ENCODE data around the gene C3.

The C3 gene

DNA sequence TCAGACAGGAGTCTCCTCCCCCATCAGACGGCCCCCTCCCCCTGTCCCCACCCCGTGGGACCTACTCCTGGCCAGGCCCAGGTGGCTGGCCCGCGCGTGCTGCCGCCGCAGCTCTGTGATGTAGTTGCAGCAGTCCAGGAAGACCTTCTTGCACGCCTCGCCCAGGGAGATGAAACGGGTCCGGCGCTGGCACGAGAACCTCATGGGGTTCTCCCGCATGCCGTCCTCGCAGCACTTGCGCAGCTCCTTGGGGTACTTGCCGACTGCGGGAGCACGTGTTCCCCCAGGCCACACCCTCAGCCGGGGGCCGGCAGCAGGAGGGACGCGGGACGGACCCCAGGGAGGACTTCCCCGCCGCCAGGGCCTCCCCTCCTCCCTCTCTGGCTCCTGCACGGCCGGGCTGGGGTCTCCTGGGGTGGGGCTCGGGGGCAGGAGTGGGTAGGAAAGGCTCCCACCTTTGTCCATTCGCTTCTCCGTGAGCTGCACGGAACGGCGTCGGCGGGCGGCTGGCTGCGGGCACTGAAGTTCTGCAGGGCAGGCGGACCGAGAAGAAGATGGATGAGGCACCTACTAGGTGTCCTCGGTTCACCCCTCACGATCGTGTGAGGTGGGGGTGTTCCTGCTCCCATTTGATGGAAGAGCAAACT is 13.3 kb downstream of the C3 start:
- H3K27ac ChIP-seq = no peak overlapping the region
- no peaks in the 10 kb centered on the region for H3K9me3 ChIP-seq
- H3K27me3 ChIP-seq = peaks cover 51% of the 10 kb centered on the region
- TF ChIP-seq, protein P1, sequence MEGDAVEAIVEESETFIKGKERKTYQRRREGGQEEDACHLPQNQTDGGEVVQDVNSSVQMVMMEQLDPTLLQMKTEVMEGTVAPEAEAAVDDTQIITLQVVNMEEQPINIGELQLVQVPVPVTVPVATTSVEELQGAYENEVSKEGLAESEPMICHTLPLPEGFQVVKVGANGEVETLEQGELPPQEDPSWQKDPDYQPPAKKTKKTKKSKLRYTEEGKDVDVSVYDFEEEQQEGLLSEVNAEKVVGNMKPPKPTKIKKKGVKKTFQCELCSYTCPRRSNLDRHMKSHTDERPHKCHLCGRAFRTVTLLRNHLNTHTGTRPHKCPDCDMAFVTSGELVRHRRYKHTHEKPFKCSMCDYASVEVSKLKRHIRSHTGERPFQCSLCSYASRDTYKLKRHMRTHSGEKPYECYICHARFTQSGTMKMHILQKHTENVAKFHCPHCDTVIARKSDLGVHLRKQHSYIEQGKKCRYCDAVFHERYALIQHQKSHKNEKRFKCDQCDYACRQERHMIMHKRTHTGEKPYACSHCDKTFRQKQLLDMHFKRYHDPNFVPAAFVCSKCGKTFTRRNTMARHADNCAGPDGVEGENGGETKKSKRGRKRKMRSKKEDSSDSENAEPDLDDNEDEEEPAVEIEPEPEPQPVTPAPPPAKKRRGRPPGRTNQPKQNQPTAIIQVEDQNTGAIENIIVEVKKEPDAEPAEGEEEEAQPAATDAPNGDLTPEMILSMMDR (IDR thresholded peaks at IDR 0.05) = no peak
- H3K36me3 ChIP-seq = no peaks in the 10 kb centered on the region
- H3K4me3 ChIP-seq (ENCODE audit: low read depth in 1 of 2, low read length in 1 of 2) = no peak overlapping the region
- H3K4me1 ChIP-seq (ENCODE audit: control insufficient read depth in 1 of 2, insufficient read depth in 1 of 2, low read depth in 1 of 2, low read length in 1 of 2) = no peaks in the 10 kb centered on the region

DNA sequence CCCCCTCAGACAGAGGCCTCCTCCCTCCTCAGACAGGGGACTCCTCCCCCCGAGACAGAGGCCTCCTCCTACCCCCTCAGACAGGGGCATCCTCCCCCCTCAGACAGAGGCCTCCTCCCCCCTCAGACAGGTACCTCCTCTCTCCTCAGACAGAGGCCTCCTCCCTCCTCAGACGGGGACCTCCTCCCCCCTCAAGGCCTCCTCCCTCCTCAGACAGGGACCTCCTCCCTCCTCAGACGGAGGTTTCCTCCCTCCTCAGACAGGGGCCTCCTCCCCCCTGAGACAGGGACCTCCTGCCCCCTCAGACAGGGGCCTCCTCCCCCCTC is 13.9 kb downstream of the C3 start:
- Histone ChIP-seq H3K4me1 (ENCODE audit: control insufficient read depth in 1 of 2, insufficient read depth in 1 of 2, low read depth in 1 of 2, low read length in 1 of 2) (no peaks in the 10 kb centered on the region), H3K4me3 (ENCODE audit: low read depth in 1 of 2, low read length in 1 of 2) (no peak overlapping the region), H3K27me3 (peaks cover 51% of the 10 kb centered on the region), H3K27ac (no peak overlapping the region), H3K36me3 (no peaks in the 10 kb centered on the region), H3K9me3 (no peaks in the 10 kb centered on the region)
- TF ChIP-seq, protein P1 (IDR thresholded peaks at IDR 0.05) = no peak

- Histone ChIP-seq H3K4me1 (ENCODE audit: control insufficient read depth in 1 of 2, insufficient read depth in 1 of 2, low read depth in 1 of 2, low read length in 1 of 2) (no peaks in the 10 kb centered on the region), H3K9me3 (no peaks in the 10 kb centered on the region), H3K4me3 (ENCODE audit: low read depth in 1 of 2, low read length in 1 of 2) (no peak overlapping the region), H3K27ac (no peak overlapping the region), H3K27me3 (peaks cover 50% of the 10 kb centered on the region), H3K36me3 (no peaks in the 10 kb centered on the region)
- TF ChIP-seq, protein P1 (IDR thresholded peaks at IDR 0.05) = no peak
Observed at GRCh38 chr19:6705931-6706632, 14.4 kb downstream of the C3 start.

GRCh38 chr19:6700586-6701316 is 19.7 kb downstream of the C3 start:
- Histone ChIP-seq H3K4me1 (ENCODE audit: control insufficient read depth in 1 of 2, insufficient read depth in 1 of 2, low read depth in 1 of 2, low read length in 1 of 2) (no peaks in the 10 kb centered on the region), H3K27me3 (peaks cover 24% of the 10 kb centered on the region), H3K9me3 (no peaks in the 10 kb centered on the region), H3K27ac (no peak overlapping the region), H3K36me3 (no peaks in the 10 kb centered on the region), H3K4me3 (ENCODE audit: low read depth in 1 of 2, low read length in 1 of 2) (no peak overlapping the region)
- TF ChIP-seq, protein P1 (IDR thresholded peaks at IDR 0.05) = no peak

DNA sequence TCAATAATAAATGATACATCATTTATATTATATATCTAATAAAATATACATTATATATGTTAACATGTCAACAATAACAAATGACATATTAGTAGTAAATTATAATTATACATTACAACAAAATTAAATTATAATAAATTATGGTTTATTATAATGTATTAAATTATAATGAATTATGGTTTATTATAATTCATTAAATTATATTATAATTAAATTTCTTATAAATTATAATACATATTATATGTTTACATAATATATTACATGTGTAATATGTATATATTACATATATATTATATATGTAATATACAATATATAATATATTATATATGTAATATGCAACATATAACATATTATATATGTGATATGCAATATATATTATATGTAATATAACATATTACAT is 20.5 kb downstream of the C3 start:
- Histone ChIP-seq H3K27ac (no peak overlapping the region), H3K36me3 (no peaks in the 10 kb centered on the region), H3K4me3 (ENCODE audit: low read depth in 1 of 2, low read length in 1 of 2) (no peak overlapping the region), H3K27me3 (peaks cover 24% of the 10 kb centered on the region), H3K4me1 (ENCODE audit: control insufficient read depth in 1 of 2, insufficient read depth in 1 of 2, low read depth in 1 of 2, low read length in 1 of 2) (no peaks in the 10 kb centered on the region), H3K9me3 (no peaks in the 10 kb centered on the region)
- TF ChIP-seq, protein P1 (IDR thresholded peaks at IDR 0.05) = no peak

All from neutrophil (primary cell).